ENCODE measurements around the gene CAND1.

Gene CAND1

DNA sequence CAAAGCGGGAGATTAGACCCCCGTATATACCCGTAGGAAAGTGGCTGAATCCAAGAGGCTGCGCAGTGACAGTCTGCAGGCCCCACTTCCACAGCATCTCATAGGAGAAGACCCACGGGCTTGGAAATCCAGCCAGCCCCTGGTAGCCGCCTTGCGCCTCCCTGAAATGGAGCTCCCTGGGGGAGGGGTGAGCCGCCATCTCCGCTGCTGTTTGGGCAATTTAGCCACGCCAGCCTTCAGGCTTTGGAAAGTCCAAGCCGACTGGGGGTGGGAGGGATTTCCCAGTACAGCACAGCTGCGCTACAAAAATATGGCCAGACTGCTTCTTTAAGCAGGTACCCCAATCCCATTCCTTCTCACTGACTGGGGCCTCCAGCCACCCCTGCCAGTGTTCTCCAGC, 53.4 kb downstream of the CAND1 start:
- no peak for DNase-seq
- no peaks in the 10 kb centered on the region for H3K4me1 ChIP-seq

DNA sequence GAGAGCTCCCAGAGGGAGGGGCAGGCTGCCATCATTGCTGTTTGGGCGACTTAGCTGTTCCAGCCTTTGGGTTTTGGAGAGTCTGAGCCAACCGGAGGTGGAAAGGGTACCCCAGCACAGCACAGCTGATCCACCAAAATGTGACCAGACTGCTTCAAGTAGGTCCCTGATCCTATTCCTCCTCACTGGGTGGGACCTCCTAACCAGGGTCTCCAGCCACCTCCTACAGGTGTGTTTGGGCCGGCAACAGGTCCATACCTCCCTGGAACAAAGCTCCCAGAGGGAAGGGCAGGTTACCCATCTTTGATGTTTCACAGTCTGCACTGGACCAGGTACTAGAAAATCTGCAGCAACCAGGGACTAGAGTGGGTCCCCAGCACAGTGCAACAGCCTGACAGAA, 53.8 kb downstream of the CAND1 start:
- no peaks in the 10 kb centered on the region for H3K4me1 ChIP-seq
- intact Hi-C loops (cut with DNase I; ENCODE audit: low total_unique reads) = no loop called here
- H3K27me3 ChIP-seq = no peaks in the 10 kb centered on the region
- no peak overlapping the region for H3K4me3 ChIP-seq
- no peak for DNase-seq
- peaks cover 0 to 13% (median 10%) of the 10 kb centered on the region in 3 donors for H3K36me3 ChIP-seq
- no peak overlapping the region for H3K27ac ChIP-seq
- TF ChIP-seq, protein P1, sequence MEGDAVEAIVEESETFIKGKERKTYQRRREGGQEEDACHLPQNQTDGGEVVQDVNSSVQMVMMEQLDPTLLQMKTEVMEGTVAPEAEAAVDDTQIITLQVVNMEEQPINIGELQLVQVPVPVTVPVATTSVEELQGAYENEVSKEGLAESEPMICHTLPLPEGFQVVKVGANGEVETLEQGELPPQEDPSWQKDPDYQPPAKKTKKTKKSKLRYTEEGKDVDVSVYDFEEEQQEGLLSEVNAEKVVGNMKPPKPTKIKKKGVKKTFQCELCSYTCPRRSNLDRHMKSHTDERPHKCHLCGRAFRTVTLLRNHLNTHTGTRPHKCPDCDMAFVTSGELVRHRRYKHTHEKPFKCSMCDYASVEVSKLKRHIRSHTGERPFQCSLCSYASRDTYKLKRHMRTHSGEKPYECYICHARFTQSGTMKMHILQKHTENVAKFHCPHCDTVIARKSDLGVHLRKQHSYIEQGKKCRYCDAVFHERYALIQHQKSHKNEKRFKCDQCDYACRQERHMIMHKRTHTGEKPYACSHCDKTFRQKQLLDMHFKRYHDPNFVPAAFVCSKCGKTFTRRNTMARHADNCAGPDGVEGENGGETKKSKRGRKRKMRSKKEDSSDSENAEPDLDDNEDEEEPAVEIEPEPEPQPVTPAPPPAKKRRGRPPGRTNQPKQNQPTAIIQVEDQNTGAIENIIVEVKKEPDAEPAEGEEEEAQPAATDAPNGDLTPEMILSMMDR (IDR thresholded peaks at IDR 0.05) = no peak
- no peaks in the 10 kb centered on the region for H3K9me3 ChIP-seq

More for the DNA sequence above, 53.4 kb downstream of the CAND1 start:
- no peaks in the 10 kb centered on the region for H3K9me3 ChIP-seq
- TF ChIP-seq, protein P1 (IDR thresholded peaks at IDR 0.05) = no peak
- H3K27me3 ChIP-seq = no peaks in the 10 kb centered on the region
- intact Hi-C loops (cut with DNase I; ENCODE audit: low total_unique reads) = no loop called here
- H3K4me3 ChIP-seq = no peak overlapping the region
- H3K27ac ChIP-seq = no peak overlapping the region
- peaks cover 0 to 14% (median 10%) of the 10 kb centered on the region in 3 donors for H3K36me3 ChIP-seq

DNA sequence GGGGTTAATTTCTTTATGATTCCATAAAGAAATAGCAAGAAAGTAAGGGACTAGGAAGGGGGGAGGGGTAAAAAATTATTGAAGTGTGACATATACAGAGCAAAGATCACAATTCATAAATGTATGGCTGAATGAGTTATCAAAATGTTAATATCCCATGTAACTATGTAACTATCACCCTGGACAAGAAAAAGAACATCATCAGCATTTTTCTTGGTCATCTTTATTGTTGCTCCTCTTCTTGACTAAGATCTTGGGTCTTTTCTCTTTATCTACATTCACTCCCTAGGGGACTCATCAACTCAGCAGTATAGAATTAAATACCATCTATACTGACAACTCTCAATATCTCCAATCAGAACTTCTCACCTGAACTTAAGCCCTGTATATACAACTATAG, 57.5 kb downstream of the CAND1 start:
- H3K27me3 ChIP-seq = no peaks in the 10 kb centered on the region
- intact Hi-C loops (cut with DNase I; ENCODE audit: low total_unique reads) = no loop called here
- H3K4me3 ChIP-seq = no peak overlapping the region
- no peak for DNase-seq
- H3K36me3 ChIP-seq = no peaks in the 10 kb centered on the region
- no peaks in the 10 kb centered on the region for H3K9me3 ChIP-seq
- no peaks in the 10 kb centered on the region for H3K4me1 ChIP-seq
- TF ChIP-seq, protein P1 (IDR thresholded peaks at IDR 0.05) = no peak
- H3K27ac ChIP-seq = no peak overlapping the region

DNA sequence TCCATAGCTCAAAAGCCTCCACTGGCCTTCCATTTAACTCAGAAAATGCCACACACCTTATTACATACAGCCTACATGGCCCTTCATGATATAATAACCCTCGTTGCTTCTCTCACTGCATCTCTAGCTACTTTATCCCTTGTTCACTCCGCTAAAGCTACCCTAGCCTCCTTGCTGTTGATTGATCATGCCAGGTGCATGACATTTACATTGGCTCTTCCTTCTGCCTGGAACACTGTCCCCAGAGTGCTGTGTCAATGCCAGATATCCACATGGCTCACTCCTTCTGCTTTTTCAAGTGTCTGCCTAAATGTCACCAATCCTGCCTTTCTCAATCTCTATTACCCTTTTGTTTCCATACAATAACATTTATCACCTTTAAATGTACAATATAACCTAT, 58.3 kb downstream of the CAND1 start:
- Histone ChIP-seq H3K4me3 (no peak overlapping the region), H3K9me3 (no peaks in the 10 kb centered on the region), H3K4me1 (no peaks in the 10 kb centered on the region), H3K27me3 (no peaks in the 10 kb centered on the region), H3K36me3 (no peaks in the 10 kb centered on the region), H3K27ac (no peak overlapping the region)
- TF ChIP-seq, protein P1 (IDR thresholded peaks at IDR 0.05) = no peak
- intact Hi-C loops (cut with DNase I; ENCODE audit: low total_unique reads) = no loop called here
- DNase-seq = no peak

DNA sequence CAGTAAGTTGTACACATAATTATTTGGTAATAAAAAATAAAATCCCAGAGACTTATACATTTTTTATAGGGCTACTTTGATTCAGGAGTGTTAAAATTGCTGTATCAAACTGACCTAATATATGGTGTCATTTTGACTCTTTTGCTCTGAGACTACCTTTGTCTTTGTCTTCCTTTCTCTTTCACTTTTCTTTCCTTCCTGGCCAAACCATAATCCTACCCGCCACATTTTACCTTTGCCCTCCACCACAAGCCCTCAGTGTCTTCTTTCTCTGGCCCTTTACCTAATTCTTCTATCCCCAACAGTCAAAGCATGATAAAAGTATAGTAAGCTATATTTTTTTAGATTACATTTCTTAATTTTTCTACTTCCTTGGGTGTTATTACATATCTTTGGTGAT, 62.0 kb downstream of the CAND1 start:
- no peaks in the 10 kb centered on the region for H3K36me3 ChIP-seq
- H3K27me3 ChIP-seq = no peaks in the 10 kb centered on the region
- no peak for DNase-seq
- H3K9me3 ChIP-seq = no peaks in the 10 kb centered on the region
- intact Hi-C loops (cut with DNase I; ENCODE audit: low total_unique reads) = no loop called here
- no peaks in the 10 kb centered on the region for H3K4me1 ChIP-seq
- no peak overlapping the region for H3K4me3 ChIP-seq
- TF ChIP-seq, protein P1 (IDR thresholded peaks at IDR 0.05) = no peak
- no peak overlapping the region for H3K27ac ChIP-seq

DNA sequence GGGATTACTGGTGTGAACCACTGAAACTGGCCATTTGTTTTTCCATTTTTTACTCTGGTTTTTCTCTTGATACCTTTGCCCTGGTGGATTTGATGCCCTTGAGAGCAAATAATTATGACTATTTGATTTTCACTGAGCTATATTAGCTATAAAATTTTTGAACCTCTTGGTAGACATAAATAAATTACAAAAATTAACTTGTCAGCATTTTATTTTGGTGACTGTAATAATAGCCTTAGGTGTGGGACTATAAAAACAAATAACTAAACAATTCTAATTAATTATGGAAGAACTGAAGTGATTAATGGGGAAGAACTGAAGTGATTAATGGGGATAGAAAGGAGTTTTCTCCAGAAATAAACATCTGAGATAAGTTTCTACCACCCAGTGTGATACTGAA, 62.7 kb downstream of the CAND1 start:
- Histone ChIP-seq H3K9me3 (no peaks in the 10 kb centered on the region), H3K36me3 (no peaks in the 10 kb centered on the region), H3K4me1 (no peaks in the 10 kb centered on the region), H3K27me3 (no peaks in the 10 kb centered on the region), H3K4me3 (no peak overlapping the region), H3K27ac (no peak overlapping the region)
- DNase-seq = no peak
- intact Hi-C loops (cut with DNase I; ENCODE audit: low total_unique reads) = no loop called here
- TF ChIP-seq, protein P1 (IDR thresholded peaks at IDR 0.05) = no peak

Measured in tibial artery (tissue), 4 donors.